ENCODE measurements around the gene SPECC1. TPM values are rescaled to one million over a fixed set of nuclear protein-coding genes. Genes with fewer than 3 reads are reported as not detected.

SPECC1 gene, protein sequence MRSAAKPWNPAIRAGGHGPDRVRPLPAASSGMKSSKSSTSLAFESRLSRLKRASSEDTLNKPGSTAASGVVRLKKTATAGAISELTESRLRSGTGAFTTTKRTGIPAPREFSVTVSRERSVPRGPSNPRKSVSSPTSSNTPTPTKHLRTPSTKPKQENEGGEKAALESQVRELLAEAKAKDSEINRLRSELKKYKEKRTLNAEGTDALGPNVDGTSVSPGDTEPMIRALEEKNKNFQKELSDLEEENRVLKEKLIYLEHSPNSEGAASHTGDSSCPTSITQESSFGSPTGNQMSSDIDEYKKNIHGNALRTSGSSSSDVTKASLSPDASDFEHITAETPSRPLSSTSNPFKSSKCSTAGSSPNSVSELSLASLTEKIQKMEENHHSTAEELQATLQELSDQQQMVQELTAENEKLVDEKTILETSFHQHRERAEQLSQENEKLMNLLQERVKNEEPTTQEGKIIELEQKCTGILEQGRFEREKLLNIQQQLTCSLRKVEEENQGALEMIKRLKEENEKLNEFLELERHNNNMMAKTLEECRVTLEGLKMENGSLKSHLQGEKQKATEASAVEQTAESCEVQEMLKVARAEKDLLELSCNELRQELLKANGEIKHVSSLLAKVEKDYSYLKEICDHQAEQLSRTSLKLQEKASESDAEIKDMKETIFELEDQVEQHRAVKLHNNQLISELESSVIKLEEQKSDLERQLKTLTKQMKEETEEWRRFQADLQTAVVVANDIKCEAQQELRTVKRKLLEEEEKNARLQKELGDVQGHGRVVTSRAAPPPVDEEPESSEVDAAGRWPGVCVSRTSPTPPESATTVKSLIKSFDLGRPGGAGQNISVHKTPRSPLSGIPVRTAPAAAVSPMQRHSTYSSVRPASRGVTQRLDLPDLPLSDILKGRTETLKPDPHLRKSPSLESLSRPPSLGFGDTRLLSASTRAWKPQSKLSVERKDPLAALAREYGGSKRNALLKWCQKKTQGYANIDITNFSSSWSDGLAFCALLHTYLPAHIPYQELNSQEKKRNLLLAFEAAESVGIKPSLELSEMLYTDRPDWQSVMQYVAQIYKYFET
- 44.3 to 60.0 TPM (median 47.2 TPM) in 5 replicates for total RNA-seq (2022; extraction: Qiagen RNA extraction)

DNA sequence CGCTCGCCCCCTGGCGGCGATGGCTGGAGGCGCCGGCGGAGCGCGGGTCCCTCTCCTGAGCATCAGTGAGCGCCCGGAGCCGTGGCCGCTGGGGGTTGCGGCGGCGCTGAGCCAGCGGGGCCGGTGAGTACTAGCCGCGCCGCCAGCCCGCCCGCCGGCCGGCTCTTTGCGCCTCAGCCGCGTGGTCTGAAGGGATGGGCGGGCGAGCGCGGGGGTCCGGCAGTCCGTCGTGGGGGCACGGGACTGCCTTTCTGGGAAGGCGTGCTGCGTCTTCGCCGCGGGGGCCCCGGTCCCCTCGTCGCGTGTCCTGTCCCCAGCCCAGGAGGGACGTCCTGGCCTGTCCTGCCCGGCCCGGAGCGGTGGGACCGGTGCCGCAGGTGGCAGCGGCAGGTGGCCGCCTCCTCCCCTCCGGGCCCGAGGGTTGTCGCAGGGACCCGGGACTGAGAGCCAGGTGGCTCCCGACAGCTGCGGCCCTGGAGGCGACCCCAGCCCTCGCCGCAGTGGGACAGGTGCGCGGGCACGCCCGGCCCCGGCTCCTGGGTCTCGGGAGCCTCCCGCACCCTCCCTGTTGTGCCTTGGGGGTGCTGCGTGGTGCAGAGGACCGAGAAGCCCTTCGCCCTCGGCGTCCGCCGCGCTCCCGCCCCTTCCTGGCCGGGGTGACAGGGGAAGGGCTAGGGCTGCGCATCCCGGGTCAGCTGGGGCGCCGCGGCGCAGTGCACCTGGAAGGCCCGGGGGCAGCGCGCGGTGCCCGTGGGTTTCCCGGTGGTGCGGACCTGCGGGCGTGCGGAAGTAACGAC, at the start of gene SPECC1:
Gene SPECC1, plus strand, starts transcription at position 58 of the 797 bp plus-strand sequence. CDS start 87,293 bp downstream, outside the sequence.

DNA sequence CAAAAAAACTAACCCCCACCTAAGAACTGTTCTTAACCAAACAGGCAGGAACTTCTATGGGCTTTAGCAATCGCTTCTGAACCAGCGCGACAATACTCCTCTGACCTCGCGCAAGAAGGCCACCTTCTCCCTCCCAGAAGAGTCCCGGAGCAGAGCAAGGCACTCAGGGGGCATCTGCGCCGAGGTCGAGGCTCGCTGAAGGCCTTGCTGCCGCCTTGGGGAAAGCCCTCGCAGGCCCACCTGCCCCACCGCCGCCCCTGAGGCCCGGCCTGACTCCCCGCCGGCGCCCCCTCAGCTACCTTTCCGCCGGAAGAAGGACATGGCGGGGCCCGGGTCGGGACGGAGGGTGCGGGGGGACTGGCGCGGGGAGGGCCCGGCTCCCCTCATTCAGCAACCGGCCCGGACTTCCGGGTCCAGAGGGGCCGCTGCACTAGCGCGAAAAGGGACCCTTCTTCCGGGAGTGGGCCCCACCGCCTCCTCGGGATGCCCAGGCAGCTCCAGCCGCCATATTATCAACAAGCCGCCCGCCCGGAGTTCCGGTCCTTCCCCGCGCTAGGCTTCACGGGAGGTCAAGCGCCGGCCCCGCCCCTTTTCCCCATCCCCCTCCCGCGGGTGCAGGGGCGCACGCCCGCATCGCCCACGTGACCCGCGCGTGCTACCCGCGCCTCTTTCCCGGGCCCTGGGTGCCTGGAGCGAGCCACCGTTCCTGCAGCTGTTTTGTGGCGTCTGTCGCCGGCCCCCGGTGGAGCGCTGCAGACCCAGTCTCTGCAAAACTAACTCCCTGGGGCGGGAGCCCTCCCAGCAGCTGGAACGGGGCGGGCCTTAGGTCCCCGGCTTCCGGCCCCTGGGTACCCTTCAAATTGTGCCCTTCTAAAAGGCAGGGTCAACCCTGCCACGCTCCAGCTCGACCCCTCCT, 31.6 kb upstream of the SPECC1 start, which contains the start of gene AKAP10:
Gene AKAP10, minus strand, starts transcription at position 536 of the 916 bp plus-strand sequence. Its CDS starts 149 bp downstream, at position 387.

Other genes starting within 250 kb of the SPECC1 start
- 10.8 to 15.2 TPM (median 13.3 TPM) in 5 replicates for gene ULK2, start 141.4 kb upstream of the SPECC1 start, total RNA-seq (2022; extraction: Qiagen RNA extraction)
- gene AKAP10, start 31.5 kb upstream of the SPECC1 start, total RNA-seq (2022; extraction: Qiagen RNA extraction), result 18.9 to 24.7 TPM (median 20.7 TPM) in 5 replicates

Data from A549 treated with CORT108297 at 1 μM for 4 hours (cell line).